Stimulated activated CD8-positive, alpha-beta memory T cell treated with anti-CD3 and anti-CD28 coated beads, Interleukin-7, amount 100 ng/mL, for 24 hours (primary cell): ENCODE data around the gene MLLT11.
"Not testable (repeated sequence)": the region's sequence is repeated elsewhere in the genome, so short reads cannot be mapped to it uniquely, and the experiment has no call there.

Experiments
- DNase-seq: peaks from one replicate; pipeline ENCODE4 v3.0.0-alpha.2; 2020; ENCODE audit warnings: low read depth

MLLT11 gene

GRCh38 chr1:151056149-151056548 lies 4.0 kb upstream of the MLLT11 start:
- DNase-seq, result no peak

GRCh38 chr1:151058692-151059091 lies 1.5 kb upstream of the MLLT11 start:
- DNase-seq, result no peak

GRCh38 chr1:151059109-151060006 lies 839 bp upstream of the MLLT11 start, which contains the start of gene CDC42SE1:
Gene CDC42SE1 (minus strand): TSS chr1:151059622. CDS start chr1:151055730, 3,892 bp downstream.
- DNase-seq, result peak; percentile 68

- DNase-seq, result no peak
Observed at GRCh38 chr1:151060657-151061421, 642 bp downstream of the MLLT11 start.

GRCh38 chr1:151061704-151062103 lies 1.5 kb downstream of the MLLT11 start:
- no peak for DNase-seq

- no peak for DNase-seq
Observed at GRCh38 chr1:151062741-151063371, 2.7 kb downstream of the MLLT11 start.

- no peak for DNase-seq
Observed at GRCh38 chr1:151065089-151065645, 5.0 kb downstream of the MLLT11 start.

- DNase-seq, result no peak
Observed at GRCh38 chr1:151067185-151067584, 7.0 kb downstream of the MLLT11 start.

- DNase-seq, result no peak
Observed at GRCh38 chr1:151069103-151069486, 8.9 kb downstream of the MLLT11 start.

GRCh38 chr1:151070474-151071276 lies 10.5 kb downstream of the MLLT11 start, which contains the start of gene GABPB2:
Gene GABPB2 (plus strand): TSS chr1:151070761. CDS start chr1:151088190, 17,429 bp downstream.
- peak; percentile 79 for DNase-seq

GRCh38 chr1:151072224-151072623 lies 12.0 kb downstream of the MLLT11 start:
- DNase-seq, result no peak

GRCh38 chr1:151085953-151086559 lies 25.9 kb downstream of the MLLT11 start:
- DNase-seq, result no peak

- DNase-seq, result not testable (repeated sequence)
Observed at GRCh38 chr1:151097426-151097825, 37.2 kb downstream of the MLLT11 start.

- no peak for DNase-seq
Observed at GRCh38 chr1:151098126-151098525, 37.9 kb downstream of the MLLT11 start.

- no peak for DNase-seq
Observed at GRCh38 chr1:151104630-151105029, 44.4 kb downstream of the MLLT11 start.

- DNase-seq, result no peak
Observed at GRCh38 chr1:151106894-151107293, 46.7 kb downstream of the MLLT11 start.

GRCh38 chr1:151108331-151108730 lies 48.1 kb downstream of the MLLT11 start:
- DNase-seq, result no peak

GRCh38 chr1:151113877-151114276 lies 53.7 kb downstream of the MLLT11 start:
- no peak for DNase-seq
